ENCODE measurements around the gene FITM2.

FITM2 gene

GRCh38 chr20:44357020-44357419, 46.0 kb upstream of the FITM2 start:
- no peak overlapping the region for H2AK5ac ChIP-seq (ENCODE audit: low read length, severe bottlenecking)
- H3K23ac ChIP-seq (ENCODE audit: low read length in 2 of 2), result no peak overlapping the region
- no CpG with 5 or more reads among the region's 2 CpGs for WGBS
- H3K4me3 ChIP-seq (ENCODE audit: insufficient read depth in 1 of 2, low read depth in 1 of 2, low read length in 2 of 2), result no peak overlapping the region
- no peak overlapping the region for H3K27ac ChIP-seq (ENCODE audit: low read length, poor library complexity, severe bottlenecking)
- no peaks in the 10 kb centered on the region for H3K9me3 ChIP-seq (ENCODE audit: control insufficient read depth, low read length)
- peaks cover 35 to 63% of the 10 kb centered on the region in 2 experiments for H3K27me3 ChIP-seq (ENCODE audit: control insufficient read depth in 1 of 2, insufficient read depth in 1 of 2, low read length in 2 of 2)
- no peaks in the 10 kb centered on the region for H3K36me3 ChIP-seq (ENCODE audit: control insufficient read depth in 1 of 2, insufficient read depth in 2 of 2, low read depth in 1 of 2, low read length in 2 of 2)
- H3K9ac ChIP-seq (ENCODE audit: low read length), result no peak overlapping the region
- no peaks in the 10 kb centered on the region for H3K79me1 ChIP-seq (replicated peaks; ENCODE audit: low read length, poor library complexity, severe bottlenecking)
- no peak overlapping the region for H3K4ac ChIP-seq (ENCODE audit: low read depth in 1 of 2, low read length in 2 of 2)
- H2BK5ac ChIP-seq (ENCODE audit: low read depth, low read length, poor library complexity, severe bottlenecking), result no peak overlapping the region
- H3K18ac ChIP-seq (ENCODE audit: low read depth in 1 of 2, low read length in 2 of 2), result no peak overlapping the region
- H2BK12ac ChIP-seq (ENCODE audit: low read length in 2 of 2), result no peak overlapping the region
- no peak overlapping the region for H3K14ac ChIP-seq (ENCODE audit: low read length in 2 of 2)
- H3K4me2 ChIP-seq (ENCODE audit: low read length, poor library complexity, severe bottlenecking), result no peak overlapping the region
- no peak overlapping the region for H4K91ac ChIP-seq (ENCODE audit: low read length)
- H3K4me1 ChIP-seq (ENCODE audit: control insufficient read depth, insufficient read depth, low read depth, low read length), result no peaks in the 10 kb centered on the region
- no peak overlapping the region for H2BK120ac ChIP-seq (ENCODE audit: low read depth, low read length)
- no peak overlapping the region for H2AFZ ChIP-seq (ENCODE audit: low read depth, low read length)
- no peak for DNase-seq
- no peak overlapping the region for H4K8ac ChIP-seq (ENCODE audit: low read length)
- H2BK15ac ChIP-seq (ENCODE audit: low read depth, poor library complexity, severe bottlenecking), result no peak overlapping the region

DNA sequence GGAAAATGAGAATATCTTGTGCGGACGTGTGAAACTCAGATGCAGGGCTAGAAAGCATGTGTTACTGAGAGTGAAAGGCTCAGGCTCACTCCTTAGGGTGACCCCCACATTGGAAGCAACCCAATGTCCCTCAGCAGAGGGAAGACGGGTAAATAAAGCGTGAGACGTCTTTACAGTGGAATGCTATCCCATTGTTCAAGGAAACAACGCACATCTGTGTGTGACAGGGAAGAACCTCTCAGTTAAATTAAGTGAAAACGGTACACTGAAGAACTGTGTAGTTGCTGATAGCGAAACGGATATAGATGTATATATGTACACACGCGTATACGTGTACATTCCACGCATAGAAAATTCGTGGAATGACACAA, 45.3 kb upstream of the FITM2 start:
- Histone ChIP-seq H4K91ac (ENCODE audit: low read length) (no peak overlapping the region), H3K4ac (ENCODE audit: low read depth in 1 of 2, low read length in 2 of 2) (no peak overlapping the region), H3K9ac (ENCODE audit: low read length) (no peak overlapping the region), H2AFZ (ENCODE audit: low read depth, low read length) (no peak overlapping the region), H3K27me3 (ENCODE audit: control insufficient read depth in 1 of 2, insufficient read depth in 1 of 2, low read length in 2 of 2) (peaks cover 32 to 59% of the 10 kb centered on the region in 2 experiments), H2BK120ac (ENCODE audit: low read depth, low read length) (no peak overlapping the region), H2BK15ac (ENCODE audit: low read depth, poor library complexity, severe bottlenecking) (no peak overlapping the region), H3K9me3 (ENCODE audit: control insufficient read depth, low read length) (no peaks in the 10 kb centered on the region), H3K79me1 (replicated peaks; ENCODE audit: low read length, poor library complexity, severe bottlenecking) (no peaks in the 10 kb centered on the region), H3K14ac (ENCODE audit: low read length in 2 of 2) (no peak overlapping the region), H3K23ac (ENCODE audit: low read length in 2 of 2) (no peak overlapping the region), H3K4me3 (ENCODE audit: insufficient read depth in 1 of 2, low read depth in 1 of 2, low read length in 2 of 2) (no peak overlapping the region), H2BK12ac (ENCODE audit: low read length in 2 of 2) (no peak overlapping the region), H3K36me3 (ENCODE audit: control insufficient read depth in 1 of 2, insufficient read depth in 2 of 2, low read depth in 1 of 2, low read length in 2 of 2) (no peaks in the 10 kb centered on the region), H3K4me2 (ENCODE audit: low read length, poor library complexity, severe bottlenecking) (no peak overlapping the region), H3K4me1 (ENCODE audit: control insufficient read depth, insufficient read depth, low read depth, low read length) (no peaks in the 10 kb centered on the region), H4K8ac (ENCODE audit: low read length) (no peak overlapping the region), H2BK5ac (ENCODE audit: low read depth, low read length, poor library complexity, severe bottlenecking) (no peak overlapping the region), H2AK5ac (ENCODE audit: low read length, severe bottlenecking) (no peak overlapping the region), H3K18ac (ENCODE audit: low read depth in 1 of 2, low read length in 2 of 2) (no peak overlapping the region), H3K27ac (ENCODE audit: low read length, poor library complexity, severe bottlenecking) (no peak overlapping the region)
- no peak for DNase-seq
- 88% methylated on average over 14 of the region's 14 CpGs for WGBS

DNA sequence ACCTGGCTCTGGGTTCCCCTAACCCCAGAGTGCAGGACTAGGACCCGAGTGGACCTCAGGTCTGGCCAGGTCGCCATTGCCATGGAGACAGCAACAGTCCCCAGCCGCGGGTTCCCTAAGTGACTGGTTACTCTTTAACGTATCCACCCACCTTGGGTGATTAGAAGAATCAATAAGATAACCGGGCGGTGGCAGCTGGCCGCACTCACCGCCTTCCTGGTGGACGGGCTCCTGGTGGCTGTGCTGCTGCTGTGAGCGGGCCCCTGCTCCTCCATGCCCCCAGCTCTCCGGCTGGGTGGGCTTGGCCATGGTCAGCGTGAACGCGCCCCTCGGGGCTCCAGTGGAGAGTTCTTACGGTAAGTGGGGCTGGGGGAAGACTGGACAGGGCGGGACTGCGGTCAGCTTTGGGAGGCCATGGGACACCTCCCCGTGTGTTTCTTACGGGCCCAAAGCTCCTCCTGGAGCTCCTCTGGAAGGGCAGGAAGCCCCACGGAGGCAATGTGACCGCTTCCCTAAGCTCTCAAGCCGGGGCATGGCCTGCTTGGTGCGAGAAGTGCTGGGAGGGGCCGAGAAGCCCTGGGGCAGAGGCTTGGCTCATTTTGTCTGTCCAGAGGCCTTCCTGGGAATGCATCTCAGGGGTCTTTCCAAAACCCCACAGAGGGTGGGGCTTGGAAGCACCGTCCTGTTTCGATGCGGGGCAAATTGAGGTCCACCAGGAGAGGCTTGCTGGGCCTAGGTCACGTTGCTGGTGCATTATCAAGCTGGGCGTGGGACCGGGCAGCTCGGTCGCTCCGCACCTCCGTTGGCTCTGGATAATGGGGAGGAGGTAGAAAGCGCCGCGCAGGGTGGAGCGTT, 44.7 kb upstream of the FITM2 start, which contains the start of gene HNF4A:
Gene HNF4A (plus strand): TSS at position 202 of the 855 bp plus-strand sequence. CDS start 106 bp downstream, at position 308.
- no peak within 1 kb of the TSS for H4K8ac ChIP-seq (ENCODE audit: low read length)
- H3K23ac ChIP-seq (ENCODE audit: low read length in 2 of 2), result no peak within 1 kb of the TSS
- H2AK5ac ChIP-seq (ENCODE audit: low read length, severe bottlenecking), result no peak within 1 kb of the TSS
- H3K9me3 ChIP-seq (ENCODE audit: control insufficient read depth, low read length), result no peaks in the 10 kb centered on the region
- no peak within 1 kb of the TSS for H3K18ac ChIP-seq (ENCODE audit: low read depth in 1 of 2, low read length in 2 of 2)
- H3K4me2 ChIP-seq (ENCODE audit: low read length, poor library complexity, severe bottlenecking), result no peak within 1 kb of the TSS
- DNase-seq, result no peak
- no peak within 1 kb of the TSS for H3K4ac ChIP-seq (ENCODE audit: low read depth in 1 of 2, low read length in 2 of 2)
- no peak within 1 kb of the TSS for H3K4me3 ChIP-seq (ENCODE audit: insufficient read depth in 1 of 2, low read depth in 1 of 2, low read length in 2 of 2)
- peak within 1 kb of the TSS in 1 of 2 experiments; percentile 12 for H3K14ac ChIP-seq (ENCODE audit: low read length in 2 of 2)
- no peak within 1 kb of the TSS for H3K27ac ChIP-seq (ENCODE audit: low read length, poor library complexity, severe bottlenecking)
- H2BK5ac ChIP-seq (ENCODE audit: low read depth, low read length, poor library complexity, severe bottlenecking), result no peak within 1 kb of the TSS
- no peak within 1 kb of the TSS for H3K9ac ChIP-seq (ENCODE audit: low read length)
- H3K79me1 ChIP-seq (replicated peaks; ENCODE audit: low read length, poor library complexity, severe bottlenecking), result no peaks in the 10 kb centered on the region
- H2BK120ac ChIP-seq (ENCODE audit: low read depth, low read length), result no peak within 1 kb of the TSS
- 90% methylated on average over 40 of the region's 40 CpGs for WGBS
- no peak within 1 kb of the TSS for H4K91ac ChIP-seq (ENCODE audit: low read length)
- no peak within 1 kb of the TSS for H2BK15ac ChIP-seq (ENCODE audit: low read depth, poor library complexity, severe bottlenecking)
- no peak within 1 kb of the TSS for H2BK12ac ChIP-seq (ENCODE audit: low read length in 2 of 2)
- H3K36me3 ChIP-seq (ENCODE audit: control insufficient read depth in 1 of 2, insufficient read depth in 2 of 2, low read depth in 1 of 2, low read length in 2 of 2), result no peaks in the 10 kb centered on the region
- H3K4me1 ChIP-seq (ENCODE audit: control insufficient read depth, insufficient read depth, low read depth, low read length), result no peaks in the 10 kb centered on the region
- H3K27me3 ChIP-seq (ENCODE audit: control insufficient read depth in 1 of 2, insufficient read depth in 1 of 2, low read length in 2 of 2), result peaks cover 31 to 64% of the 10 kb centered on the region in 2 experiments
- no peak within 1 kb of the TSS for H2AFZ ChIP-seq (ENCODE audit: low read depth, low read length)

DNA sequence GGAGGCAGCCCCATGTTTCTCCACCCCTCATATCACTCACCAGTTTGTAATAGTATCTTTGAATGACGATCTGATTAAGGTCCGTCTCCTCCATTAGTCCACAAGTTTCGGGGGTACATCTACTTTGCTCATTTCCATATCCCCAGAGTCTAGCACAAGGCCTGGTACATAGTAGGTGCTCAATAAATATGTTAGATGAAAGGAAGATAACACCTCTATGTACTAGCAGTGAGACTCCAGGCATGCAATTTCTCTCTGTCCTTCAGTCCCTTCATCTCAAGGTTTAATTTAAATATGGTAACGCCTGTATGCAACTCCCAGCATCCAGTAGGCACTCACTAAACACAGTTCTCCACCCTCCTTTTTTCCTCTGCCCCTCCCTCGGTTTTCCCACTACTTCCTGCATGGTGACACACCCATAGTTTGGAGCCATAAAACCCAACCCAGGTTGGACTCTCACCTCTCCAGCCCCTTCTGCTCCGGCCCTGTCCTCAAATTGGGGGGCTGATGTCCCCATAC, 44.0 kb upstream of the FITM2 start:
- Histone ChIP-seq H3K9me3 (ENCODE audit: control insufficient read depth, low read length) (no peaks in the 10 kb centered on the region), H4K91ac (ENCODE audit: low read length) (no peak overlapping the region), H2AFZ (ENCODE audit: low read depth, low read length) (no peak overlapping the region), H2BK5ac (ENCODE audit: low read depth, low read length, poor library complexity, severe bottlenecking) (no peak overlapping the region), H2AK5ac (ENCODE audit: low read length, severe bottlenecking) (no peak overlapping the region), H2BK12ac (ENCODE audit: low read length in 2 of 2) (no peak overlapping the region), H3K14ac (ENCODE audit: low read length in 2 of 2) (no peak overlapping the region), H2BK15ac (ENCODE audit: low read depth, poor library complexity, severe bottlenecking) (no peak overlapping the region), H3K18ac (ENCODE audit: low read depth in 1 of 2, low read length in 2 of 2) (no peak overlapping the region), H3K4me2 (ENCODE audit: low read length, poor library complexity, severe bottlenecking) (no peak overlapping the region), H4K8ac (ENCODE audit: low read length) (no peak overlapping the region), H3K4ac (ENCODE audit: low read depth in 1 of 2, low read length in 2 of 2) (no peak overlapping the region), H3K4me3 (ENCODE audit: insufficient read depth in 1 of 2, low read depth in 1 of 2, low read length in 2 of 2) (no peak overlapping the region), H3K23ac (ENCODE audit: low read length in 2 of 2) (no peak overlapping the region), H3K36me3 (ENCODE audit: control insufficient read depth in 1 of 2, insufficient read depth in 2 of 2, low read depth in 1 of 2, low read length in 2 of 2) (no peaks in the 10 kb centered on the region), H3K27ac (ENCODE audit: low read length, poor library complexity, severe bottlenecking) (no peak overlapping the region), H2BK120ac (ENCODE audit: low read depth, low read length) (no peak overlapping the region), H3K9ac (ENCODE audit: low read length) (no peak overlapping the region), H3K4me1 (ENCODE audit: control insufficient read depth, insufficient read depth, low read depth, low read length) (no peaks in the 10 kb centered on the region), H3K27me3 (ENCODE audit: control insufficient read depth in 1 of 2, insufficient read depth in 1 of 2, low read length in 2 of 2) (peaks cover 31 to 64% of the 10 kb centered on the region in 2 experiments), H3K79me1 (replicated peaks; ENCODE audit: low read length, poor library complexity, severe bottlenecking) (no peaks in the 10 kb centered on the region)
- DNase-seq, result no peak
- WGBS, result 86% methylated on average over 5 of the region's 6 CpGs

Data from mesenchymal stem cell (in vitro differentiated cells and primary cell).